HG03135 (cell line): Measurements from ENCODE around the gene TMEM163.
"Not testable (repeated sequence)": the region's sequence is repeated elsewhere in the genome, so short reads cannot be mapped to it uniquely, and the experiment has no call there.

Source experiments
- ATAC-seq: cut with Tn5 transposase; IDR thresholded peaks from one replicate; pipeline ENCODE4 v1.9.1; 2021; ENCODE audit warnings: mild to moderate bottlenecking, moderate library complexity; ENCODE audit not compliant: unreplicated experiment

Gene TMEM163

DNA sequence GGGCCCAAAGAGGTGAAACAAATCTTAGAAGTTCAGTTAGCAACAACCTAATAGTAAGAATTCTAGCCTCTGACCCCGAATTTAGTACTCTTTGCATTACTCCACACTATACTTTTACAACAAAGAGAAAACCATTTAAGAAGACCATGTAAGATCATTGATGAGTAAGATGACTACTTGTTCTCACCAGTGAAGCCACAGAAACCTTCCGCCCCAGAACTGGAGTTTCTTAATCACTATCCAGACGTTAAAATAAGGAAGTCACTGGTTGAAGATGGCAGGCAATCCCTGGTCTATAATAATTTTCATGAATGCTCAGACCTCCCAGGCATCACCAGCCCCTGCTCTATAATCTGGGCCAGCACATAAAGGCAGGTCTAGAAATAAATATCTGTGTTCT lies 95.0 kb downstream of the TMEM163 start:
- peak; percentile 90 for ATAC-seq

GRCh38 chr2:134623046-134623445 lies 95.8 kb downstream of the TMEM163 start:
- ATAC-seq: no peak

DNA sequence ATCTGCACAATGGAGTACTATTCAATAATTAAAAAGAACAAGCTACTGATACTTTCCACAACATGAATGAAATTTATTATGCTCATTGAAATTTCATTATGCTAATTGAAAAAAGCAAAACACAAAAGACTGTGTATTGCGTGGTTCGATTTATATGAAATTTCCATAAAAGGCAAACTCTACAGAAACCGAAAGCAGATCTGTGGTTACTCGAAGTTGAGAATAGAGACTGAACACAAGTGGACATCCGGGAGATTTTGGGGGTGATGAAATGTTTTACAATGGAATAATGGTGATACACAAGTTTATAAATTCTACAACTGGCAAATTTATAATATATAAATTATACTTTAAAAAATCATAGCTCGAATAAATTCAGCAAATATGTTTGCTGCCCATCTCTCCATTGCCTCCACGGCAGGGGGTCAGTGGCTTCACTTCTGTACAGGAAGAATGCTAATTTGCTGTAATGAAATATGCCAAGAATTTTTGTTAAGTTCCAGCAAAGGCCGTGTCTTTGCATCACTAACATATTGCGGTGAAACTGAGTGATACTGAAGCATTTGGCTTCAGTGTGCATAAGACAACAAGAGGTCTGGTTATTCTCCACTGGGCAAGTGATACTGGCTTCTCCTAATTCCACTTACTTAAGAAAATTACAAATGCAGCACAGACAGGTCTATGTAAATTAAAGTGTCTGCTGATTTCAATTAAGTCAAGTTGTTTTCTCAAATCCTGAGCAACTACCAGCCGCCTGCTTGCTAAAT lies 96.7 kb downstream of the TMEM163 start:
- ATAC-seq: no peak

DNA sequence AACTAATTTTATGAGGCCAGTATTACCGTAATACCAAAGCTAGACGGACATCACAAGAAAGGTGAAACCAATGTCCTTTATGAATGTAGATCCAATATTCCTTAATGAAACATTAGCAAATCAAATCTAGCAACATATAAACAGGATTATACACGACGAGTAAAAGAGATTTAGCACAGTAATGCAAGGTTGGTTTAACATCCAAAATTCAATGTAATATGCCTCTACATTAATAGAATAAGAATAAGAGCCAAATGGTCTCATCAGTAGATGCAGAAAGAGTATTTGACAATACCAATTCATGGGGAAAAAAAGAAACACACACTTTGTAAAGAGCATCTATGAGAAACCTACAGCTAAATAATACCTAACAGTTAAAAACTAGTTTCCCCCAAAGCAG lies 99.5 kb downstream of the TMEM163 start:
- no peak for ATAC-seq

DNA sequence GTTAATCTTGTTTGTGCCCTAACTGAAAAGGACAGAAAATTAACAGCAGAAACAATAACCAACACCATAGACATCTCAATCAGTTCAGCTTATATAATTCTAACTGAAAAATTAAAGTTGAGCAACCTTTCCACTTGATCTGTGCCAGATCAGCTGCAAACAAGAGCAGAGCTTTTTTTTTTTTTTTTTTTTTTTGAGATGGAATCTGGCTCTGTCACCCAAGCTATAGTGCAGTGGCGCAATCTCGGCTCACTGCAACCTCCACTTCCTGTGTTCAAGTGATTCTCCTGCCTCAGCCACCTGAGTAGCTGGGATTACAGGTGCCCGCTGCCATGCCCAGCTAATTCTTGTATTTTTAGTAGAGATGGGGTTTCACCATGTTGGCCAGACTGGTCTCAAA lies 103.3 kb downstream of the TMEM163 start:
- ATAC-seq: not testable (repeated sequence)

- no peak for ATAC-seq
Observed at GRCh38 chr2:134611316-134611715, 107.5 kb downstream of the TMEM163 start.

- no peak for ATAC-seq
Observed at GRCh38 chr2:134610871-134611270, 107.9 kb downstream of the TMEM163 start.

- ATAC-seq: no peak
Observed at GRCh38 chr2:134609924-134610513, 108.8 kb downstream of the TMEM163 start.

DNA sequence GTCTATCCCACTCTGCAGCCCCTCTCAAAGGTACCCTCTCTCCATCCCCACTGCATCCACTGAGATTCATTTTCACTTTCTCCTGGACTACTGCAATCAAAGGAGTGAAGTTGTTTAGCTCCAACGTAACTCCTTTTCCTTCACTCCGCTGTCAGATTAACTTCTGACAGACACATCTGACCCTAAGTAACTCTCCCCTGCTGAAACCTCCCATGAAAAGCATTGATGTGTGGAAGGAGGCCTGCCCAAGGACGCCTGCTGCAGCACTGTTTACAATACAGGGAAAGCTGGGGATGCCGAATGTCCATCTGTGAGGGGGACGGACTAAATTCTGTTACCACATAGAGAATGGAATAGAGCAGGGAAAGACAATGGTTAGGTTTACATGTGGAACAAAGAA lies 114.8 kb downstream of the TMEM163 start:
- ATAC-seq: no peak

DNA sequence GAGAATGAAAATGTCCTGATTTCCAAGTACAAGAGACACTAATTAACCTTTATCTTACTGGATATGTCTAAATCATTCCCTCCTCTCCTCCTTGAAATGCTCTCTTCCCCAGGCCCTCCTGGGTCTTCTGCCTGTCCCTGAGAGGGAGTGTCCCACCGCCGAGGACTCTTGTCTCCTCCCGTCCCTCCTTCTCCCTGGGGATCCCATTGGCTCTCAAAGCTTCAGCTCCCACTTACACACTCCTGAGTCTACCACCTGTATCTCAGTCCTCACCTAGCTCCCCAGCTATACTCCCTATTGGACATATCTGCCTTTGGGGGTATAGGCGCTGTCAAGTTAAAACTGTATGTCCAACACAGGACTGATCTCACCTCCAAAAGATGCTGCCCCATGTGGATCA lies 116.1 kb downstream of the TMEM163 start:
- ATAC-seq: no peak

- no peak for ATAC-seq
Observed at GRCh38 chr2:134601264-134601663, 117.5 kb downstream of the TMEM163 start.

DNA sequence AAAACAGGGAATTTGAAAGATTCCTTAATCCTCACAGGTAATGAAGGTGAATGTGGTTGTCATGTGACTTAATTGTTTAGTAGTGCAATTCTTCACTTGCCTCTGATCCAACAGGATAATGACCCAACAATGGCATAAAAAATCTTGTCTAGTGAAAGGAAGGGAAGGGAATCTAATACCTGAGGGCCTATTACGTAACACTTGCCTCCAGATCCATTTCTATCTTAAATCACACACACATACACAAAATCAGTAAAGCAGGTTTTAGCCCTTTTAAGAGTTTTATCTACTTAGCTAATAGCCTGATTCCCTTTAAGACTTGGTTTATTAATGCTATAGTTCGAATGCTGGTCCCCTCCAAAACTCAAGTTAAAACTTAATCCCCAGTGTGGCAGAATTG lies 118.6 kb downstream of the TMEM163 start:
- no peak for ATAC-seq

- no peak for ATAC-seq
Observed at GRCh38 chr2:134599236-134599635, 119.6 kb downstream of the TMEM163 start.

DNA sequence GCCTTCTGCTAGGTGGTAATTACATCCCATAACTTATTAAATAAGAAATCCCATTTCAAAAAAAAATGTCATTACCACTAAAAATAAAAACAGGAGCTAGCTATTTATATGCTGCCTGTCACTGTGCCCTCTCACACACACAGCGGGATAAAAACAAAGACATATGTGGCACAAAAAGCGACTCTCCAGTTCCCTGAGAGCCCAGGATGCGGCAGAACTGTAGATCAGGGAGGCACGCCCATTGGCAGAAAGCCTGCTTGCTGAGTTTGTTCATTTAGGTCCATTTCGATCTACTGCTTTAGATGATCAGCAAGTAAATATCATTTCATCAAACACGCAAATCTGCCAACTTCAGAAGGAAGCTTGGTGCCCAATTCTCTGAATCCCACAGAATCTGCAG lies 124.4 kb downstream of the TMEM163 start:
- no peak for ATAC-seq

DNA sequence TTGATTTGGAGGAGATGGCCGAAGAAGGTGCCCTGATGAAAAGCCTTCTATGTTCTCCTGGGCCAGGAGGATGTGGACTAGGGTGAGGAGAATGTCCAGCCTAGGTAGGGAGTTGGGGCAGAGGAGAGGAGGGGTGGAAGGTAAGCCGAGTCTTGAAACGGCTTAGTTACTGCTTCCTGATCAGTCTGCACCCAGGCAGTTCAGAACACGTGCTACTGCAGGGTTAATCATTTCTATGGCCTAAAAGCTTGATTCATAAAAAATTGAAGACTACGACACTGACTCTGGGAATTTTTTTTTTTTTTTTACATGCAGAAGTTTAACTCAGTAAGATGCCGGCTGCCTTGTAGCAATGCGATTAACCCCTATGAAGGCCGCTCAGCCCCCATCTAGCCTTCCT lies 125.3 kb downstream of the TMEM163 start:
- ATAC-seq: no peak

- no peak for ATAC-seq
Observed at GRCh38 chr2:134592377-134592776, 126.4 kb downstream of the TMEM163 start.

GRCh38 chr2:134591526-134591925 lies 127.3 kb downstream of the TMEM163 start:
- no peak for ATAC-seq

GRCh38 chr2:134590679-134591078 lies 128.1 kb downstream of the TMEM163 start:
- ATAC-seq: no peak

DNA sequence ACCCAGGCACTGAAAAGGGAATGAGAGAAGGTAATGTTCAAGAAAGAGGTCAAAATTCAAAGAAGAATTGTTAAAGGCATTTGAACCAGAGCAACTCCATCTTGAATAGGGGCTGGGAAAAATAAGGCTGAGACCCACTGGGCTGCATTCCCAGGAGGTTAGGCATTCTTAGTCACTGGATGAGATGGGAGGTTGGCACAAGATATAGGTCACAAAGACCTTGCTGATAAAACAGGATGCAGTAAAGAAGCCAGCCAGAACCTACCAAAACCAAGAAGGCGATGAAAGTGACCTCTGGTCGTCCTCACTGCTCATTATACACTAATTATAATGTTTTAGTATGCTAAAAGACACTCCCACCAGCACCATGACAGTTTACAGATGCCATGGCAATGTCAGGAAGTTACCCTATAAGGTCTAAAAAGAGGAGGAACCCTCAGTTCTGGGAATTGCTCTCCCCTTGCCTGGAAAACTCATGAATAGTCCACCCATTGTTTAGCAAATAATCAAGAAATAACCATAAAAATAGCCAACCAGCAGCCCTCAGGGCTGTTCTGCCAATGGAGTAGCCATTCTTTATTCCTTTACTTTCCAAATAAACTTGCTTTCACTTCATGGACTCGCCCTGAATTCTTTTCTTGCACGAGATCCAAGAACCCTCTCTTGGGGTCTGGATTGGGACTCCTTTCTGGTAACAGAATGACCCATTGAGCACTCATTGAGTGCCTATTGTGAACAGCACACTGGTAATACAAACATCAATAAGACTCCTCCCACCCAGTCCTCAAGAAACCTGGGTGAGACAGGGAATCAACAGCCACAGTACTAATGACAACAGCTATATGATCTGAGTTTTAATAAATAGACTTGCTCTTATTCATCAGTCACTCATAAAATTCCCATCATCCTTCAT lies 129.4 kb downstream of the TMEM163 start:
- ATAC-seq: not testable (repeated sequence)

GRCh38 chr2:134588556-134588955 lies 130.2 kb downstream of the TMEM163 start:
- no peak for ATAC-seq

GRCh38 chr2:134586326-134586965 lies 132.4 kb downstream of the TMEM163 start:
- ATAC-seq: no peak
